Natural killer cell (primary cell): ENCODE measurements around the gene WNT3A. TPM values are rescaled to one million over a fixed set of nuclear protein-coding genes. Genes with fewer than 3 reads are reported as not detected.

ENCODE experiments used
- ATAC-seq, 3 donors: fragments of 150-1000 bp in 2 of 3; fragments of 200-7000 bp in 1 of 3; cut with Tn5 transposase; 1 replicate in 1 of 3; 2 replicates in 2 of 3; pipeline ENCODE4 v1.10.0; 2021; ENCODE audit warnings: mild to moderate bottlenecking in 2 of 3, moderate library complexity in 2 of 3
- DNase-seq, 2 donors: peaks; one replicate each; pipeline versions ENCODE4 v3.0.0 to v3.0.0-alpha.2; 2013 to 2021; ENCODE audit warnings: mixed read lengths in 1 of 2
- H3K27ac ChIP-seq: one replicate; pipeline ENCODE4 v1.5.1; 2013; ENCODE audit warnings: mild to moderate bottlenecking, low read length
- H3K27me3 ChIP-seq: one replicate; pipeline ENCODE4 v1.6.1; 2013; ENCODE audit warnings: low read length; ENCODE audit not compliant: control insufficient read depth, insufficient read depth
- H3K36me3 ChIP-seq: one replicate; pipeline ENCODE4 v1.6.1; 2013; ENCODE audit warnings: low read length; ENCODE audit not compliant: control insufficient read depth, insufficient read depth
- H3K4me1 ChIP-seq: one replicate; pipeline ENCODE4 v1.6.1; 2013; ENCODE audit warnings: low read length; ENCODE audit not compliant: control insufficient read depth, insufficient read depth
- H3K4me3 ChIP-seq: one replicate; pipeline ENCODE4 v1.5.1; 2013; ENCODE audit warnings: low read length
- H3K9me3 ChIP-seq: one replicate; pipeline ENCODE4 v1.6.1; 2013; ENCODE audit warnings: low read length; ENCODE audit not compliant: control insufficient read depth, insufficient read depth
- H3K27ac Mint-ChIP-seq, 2 donors: one replicate each; pipeline ENCODE4 v1.8.0; 2022; ENCODE audit warnings: mild to moderate bottlenecking in 2 of 2, mixed read lengths in 2 of 2, moderate library complexity in 1 of 2
- H3K27me3 Mint-ChIP-seq, 2 donors: one replicate each; pipeline ENCODE4 v1.8.0; 2022; ENCODE audit warnings: low read depth in 2 of 2, mixed read lengths in 2 of 2
- H3K36me3 Mint-ChIP-seq: one replicate; pipeline ENCODE4 v1.8.0; 2022; ENCODE audit warnings: mixed read lengths
- H3K4me1 Mint-ChIP-seq, 2 donors: one replicate each; pipeline ENCODE4 v1.8.0; 2022; ENCODE audit warnings: mixed read lengths in 2 of 2
- H3K4me3 Mint-ChIP-seq: one replicate; pipeline ENCODE4 v1.8.0; 2022; ENCODE audit warnings: mild to moderate bottlenecking, moderate library complexity, mixed read lengths
- H3K9me3 Mint-ChIP-seq, 2 donors: one replicate each; pipeline ENCODE4 v1.8.0; 2022; ENCODE audit warnings: mixed read lengths in 2 of 2
- CTCF ChIP-seq: fragments of 200-600 bp; IDR thresholded peaks from one replicate; pipeline ENCODE4 v1.8.0; 2022; ENCODE audit warnings: antibody characterized with exemption
- WGBS: methylation state at CpG from one replicate; pipeline ENCODE4 v1.1.7; 2013; ENCODE audit warnings: missing lambda C conversion rate; ENCODE audit not compliant: insufficient coverage; 5-methylcytosine and 5-hydroxymethylcytosine counted together
- intact Hi-C: fragments of 100-400 bp; cut with micrococcal nuclease; formaldehyde crosslinking; loops from one replicate; pipeline ENCODE4 v1.14.2; 2022
- total RNA-seq, 4 donors: library from RNA; stranded (reverse); fragments of 120-200 nt in 1 of 4; gene quantifications; one replicate each; pipeline versions ENCODE4 v1.2.3 to v1.2.4, GENCODE V29; 2013 to 2022

WNT3A gene
- total RNA-seq, 3 donors from 2014 or later (not counting 1 experiment from before 2014, with no cell fraction given): not detected

GRCh38 chr1:228076796-228077430 is 70.1 kb downstream of the WNT3A start:
- no peak overlapping the region for H3K27ac Mint-ChIP-seq
- no peaks in the 10 kb centered on the region for H3K9me3 Mint-ChIP-seq
- Histone ChIP-seq H3K36me3 (no peaks in the 10 kb centered on the region), H3K27me3 (no peaks in the 10 kb centered on the region), H3K4me3 (no peak overlapping the region), H3K4me1 (peaks cover 12% of the 10 kb centered on the region), H3K27ac (no peak overlapping the region), H3K9me3 (no peaks in the 10 kb centered on the region)
- no peaks in the 10 kb centered on the region for H3K36me3 Mint-ChIP-seq
- intact Hi-C loops: no loop called here
- no peaks in the 10 kb centered on the region for H3K27me3 Mint-ChIP-seq
- no peak for DNase-seq
- H3K4me1 Mint-ChIP-seq: peaks cover 0 to 27% of the 10 kb centered on the region in 2 donors
- no peak for TF ChIP-seq CTCF
- no peak overlapping the region for H3K4me3 Mint-ChIP-seq
- no peak for ATAC-seq
- WGBS: 96% methylated on average over 9 of the region's 9 CpGs

- Histone ChIP-seq H3K27ac (no peak overlapping the region), H3K4me3 (no peak overlapping the region), H3K36me3 (no peaks in the 10 kb centered on the region), H3K27me3 (no peaks in the 10 kb centered on the region), H3K4me1 (peaks cover 12% of the 10 kb centered on the region), H3K9me3 (no peaks in the 10 kb centered on the region)
- 81% methylated on average over 9 of the region's 10 CpGs for WGBS
- intact Hi-C loops: no loop called here
- Mint-ChIP-seq H3K4me3 (no peak overlapping the region), H3K9me3 (no peaks in the 10 kb centered on the region), H3K27me3 (no peaks in the 10 kb centered on the region), H3K36me3 (no peaks in the 10 kb centered on the region), H3K4me1 (peaks cover 0 to 27% of the 10 kb centered on the region in 2 donors), H3K27ac (no peak overlapping the region)
- ATAC-seq: no peak
- TF ChIP-seq CTCF: no peak
- DNase-seq: no peak
These were observed 71.0 kb downstream of the WNT3A start for GRCh38 chr1:228077565-228078330.

GRCh38 chr1:228079013-228079412 is 72.2 kb downstream of the WNT3A start:
- DNase-seq: no peak
- TF ChIP-seq CTCF: no peak
- Mint-ChIP-seq H3K4me1 (peaks cover 9 to 35% of the 10 kb centered on the region in 2 donors), H3K36me3 (no peaks in the 10 kb centered on the region), H3K4me3 (no peak overlapping the region), H3K27me3 (no peaks in the 10 kb centered on the region), H3K9me3 (no peaks in the 10 kb centered on the region), H3K27ac (no peak overlapping the region)
- Histone ChIP-seq H3K27ac (no peak overlapping the region), H3K4me1 (peaks cover 22% of the 10 kb centered on the region), H3K27me3 (no peaks in the 10 kb centered on the region), H3K36me3 (no peaks in the 10 kb centered on the region), H3K9me3 (no peaks in the 10 kb centered on the region), H3K4me3 (no peak overlapping the region)
- WGBS: 96% methylated on average over 6 of the region's 7 CpGs
- no peak for ATAC-seq
- intact Hi-C loops: no loop called here
